Activated naive CD4-positive, alpha-beta T cell treated with anti-CD3 and anti-CD28 coated beads for 36 hours (primary cell): Measurements from ENCODE around the gene VWA2. TPM values are rescaled to one million over a fixed set of nuclear protein-coding genes. Genes with fewer than 3 reads are reported as not detected.

Experiments used
- CTCF ChIA-PET: fragments of 350-600 bp; sonication (Branson Sonifier 250); formaldehyde crosslinking; loops from one replicate; lab custom pipeline; 2021; ENCODE audit warnings: antibody characterized with exemption; lab: Charles Lee
- DNase-seq: peaks from one replicate; pipeline ENCODE4 v3.0.0-alpha.2; 2020
- H3K27ac Mint-ChIP-seq: one replicate; pipeline ENCODE4 v1.8.0; 2021; ENCODE audit warnings: mild to moderate bottlenecking, mixed read lengths
- H3K27me3 Mint-ChIP-seq: one replicate; pipeline ENCODE4 v1.8.0; 2021; ENCODE audit warnings: low read depth, mixed read lengths
- H3K36me3 Mint-ChIP-seq: one replicate; pipeline ENCODE4 v1.8.0; 2021; ENCODE audit warnings: low read depth, mixed read lengths
- H3K4me1 Mint-ChIP-seq: one replicate; pipeline ENCODE4 v1.8.0; 2021; ENCODE audit warnings: low read depth, mixed read lengths
- H3K4me3 Mint-ChIP-seq: one replicate; pipeline ENCODE4 v1.8.0; 2021; ENCODE audit warnings: mild to moderate bottlenecking, moderate library complexity, mixed read lengths
- H3K9me3 Mint-ChIP-seq: one replicate; pipeline ENCODE4 v1.8.0; 2021; ENCODE audit warnings: mixed read lengths
- intact Hi-C: fragments of 100-400 bp; cut with micrococcal nuclease; formaldehyde crosslinking; loops from one replicate; pipeline ENCODE4 v1.15.1; 2023
- total RNA-seq, 2 experiments: library from RNA; stranded (reverse); gene quantifications; one replicate each; pipeline ENCODE4 v1.2.3, GENCODE V29; 2021

The VWA2 gene
- total RNA-seq, 2 experiments from 2014 or later, result not detected

GRCh38 chr10:114291076-114291475 lies 52.0 kb downstream of the VWA2 start:
- H3K4me1 Mint-ChIP-seq, result no peaks in the 10 kb centered on the region
- no peak overlapping the region for H3K4me3 Mint-ChIP-seq
- H3K9me3 Mint-ChIP-seq, result peaks cover 18% of the 10 kb centered on the region
- no peak for DNase-seq
- H3K27ac Mint-ChIP-seq, result no peak overlapping the region
- intact Hi-C loops, result no loop called here
- no peaks in the 10 kb centered on the region for H3K27me3 Mint-ChIP-seq
- H3K36me3 Mint-ChIP-seq, result peaks cover 12% of the 10 kb centered on the region
- CTCF ChIA-PET, result interaction anchor here (2.6 kb wide), 1 partner anchor 13 kb away, joined by 17 read pairs; no protein-coding TSS in a partner anchor

- H3K9me3 Mint-ChIP-seq, result peaks cover 20% of the 10 kb centered on the region
Observed at GRCh38 chr10:114291516-114291915, 52.5 kb downstream of the VWA2 start.

GRCh38 chr10:114293075-114293474 lies 54.0 kb downstream of the VWA2 start:
- Mint-ChIP-seq H3K27ac (no peak overlapping the region), H3K9me3 (peaks cover 20% of the 10 kb centered on the region), H3K27me3 (no peaks in the 10 kb centered on the region), H3K4me3 (no peak overlapping the region), H3K4me1 (no peaks in the 10 kb centered on the region), H3K36me3 (peaks cover 26% of the 10 kb centered on the region)
- CTCF ChIA-PET, result interaction anchor here (1.2 kb wide), 1 partner anchor 11 kb away, joined by 4 read pairs; no protein-coding TSS in a partner anchor
- no peak for DNase-seq
- intact Hi-C loops, result no loop called here

More at GRCh38 chr10:114291516-114291915, 52.5 kb downstream of the VWA2 start:
- H3K27me3 Mint-ChIP-seq, result no peaks in the 10 kb centered on the region
- CTCF ChIA-PET, result interaction anchor here (2.6 kb wide), 1 partner anchor 12 kb away, joined by 17 read pairs; no protein-coding TSS in a partner anchor
- no peak overlapping the region for H3K27ac Mint-ChIP-seq
- H3K4me3 Mint-ChIP-seq, result no peak overlapping the region
- intact Hi-C loops, result no loop called here
- peaks cover 16% of the 10 kb centered on the region for H3K36me3 Mint-ChIP-seq
- H3K4me1 Mint-ChIP-seq, result no peaks in the 10 kb centered on the region
- DNase-seq, result no peak

- Mint-ChIP-seq H3K27me3 (no peaks in the 10 kb centered on the region), H3K4me1 (no peaks in the 10 kb centered on the region), H3K36me3 (peaks cover 26% of the 10 kb centered on the region), H3K4me3 (no peak overlapping the region), H3K27ac (no peak overlapping the region), H3K9me3 (peaks cover 20% of the 10 kb centered on the region)
- CTCF ChIA-PET, result no interaction called here
- no peak for DNase-seq
- intact Hi-C loops, result no loop called here
Observed at GRCh38 chr10:114294549-114294948, 55.5 kb downstream of the VWA2 start.

- no peak overlapping the region for H3K27ac Mint-ChIP-seq
- no peak overlapping the region for H3K4me3 Mint-ChIP-seq
- intact Hi-C loops, result no loop called here
- H3K36me3 Mint-ChIP-seq, result peaks cover 26% of the 10 kb centered on the region
- no peaks in the 10 kb centered on the region for H3K4me1 Mint-ChIP-seq
- CTCF ChIA-PET, result no interaction called here
- peaks cover 20% of the 10 kb centered on the region for H3K9me3 Mint-ChIP-seq
- no peak for DNase-seq
- H3K27me3 Mint-ChIP-seq, result no peaks in the 10 kb centered on the region
Observed at GRCh38 chr10:114295393-114295792, 56.3 kb downstream of the VWA2 start.

DNA sequence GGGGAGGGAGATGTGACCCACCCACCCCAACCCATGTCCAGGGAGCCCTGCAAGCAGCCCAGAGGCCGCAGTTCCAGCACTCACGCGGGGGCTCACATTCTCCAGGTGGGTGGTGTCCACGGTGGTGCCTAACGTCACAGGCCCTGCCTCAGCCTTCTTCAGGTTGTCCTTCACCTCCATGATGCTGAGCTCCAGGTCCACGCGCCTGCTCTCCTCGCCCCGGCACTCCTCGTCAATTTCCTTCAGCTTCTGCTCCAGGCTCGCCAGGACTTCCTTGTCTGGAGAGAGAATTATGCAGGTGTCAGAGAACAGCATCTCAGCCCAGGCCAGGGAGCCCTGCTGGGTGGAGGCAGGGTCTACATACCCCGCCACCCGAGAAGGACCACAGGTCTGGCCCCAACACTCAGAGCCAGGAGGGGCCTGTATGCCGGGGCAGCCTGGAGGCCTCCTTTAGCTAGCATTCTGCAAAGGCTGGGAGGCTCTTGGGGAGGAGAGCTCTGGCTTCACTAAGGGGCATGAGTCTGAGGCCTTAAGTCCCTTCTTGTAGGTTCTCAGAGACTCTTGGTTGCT lies 58.2 kb downstream of the VWA2 start:
- Mint-ChIP-seq H3K9me3 (peaks cover 20% of the 10 kb centered on the region), H3K27me3 (no peaks in the 10 kb centered on the region), H3K36me3 (peaks cover 26% of the 10 kb centered on the region), H3K27ac (no peak overlapping the region), H3K4me3 (no peak overlapping the region), H3K4me1 (no peaks in the 10 kb centered on the region)
- CTCF ChIA-PET, result no interaction called here
- no peak for DNase-seq
- intact Hi-C loops, result no loop called here

- H3K36me3 Mint-ChIP-seq, result peaks cover 21% of the 10 kb centered on the region
- DNase-seq, result no peak
- H3K27me3 Mint-ChIP-seq, result no peaks in the 10 kb centered on the region
- intact Hi-C loops, result no loop called here
- H3K9me3 Mint-ChIP-seq, result peaks cover 12% of the 10 kb centered on the region
- H3K4me3 Mint-ChIP-seq, result no peak overlapping the region
- CTCF ChIA-PET, result interaction anchor here (1.8 kb wide), 1 partner anchor 251 kb away, joined by 4 read pairs; no protein-coding TSS in a partner anchor
- peaks cover 3% of the 10 kb centered on the region for H3K4me1 Mint-ChIP-seq
- H3K27ac Mint-ChIP-seq, result no peak overlapping the region
Observed at GRCh38 chr10:114300036-114300645, 61.1 kb downstream of the VWA2 start.

- CTCF ChIA-PET, result interaction anchor here (1.8 kb wide), 1 partner anchor 250 kb away, joined by 4 read pairs; no protein-coding TSS in a partner anchor
- Mint-ChIP-seq H3K9me3 (peaks cover 1% of the 10 kb centered on the region), H3K4me1 (peaks cover 3% of the 10 kb centered on the region), H3K27me3 (no peaks in the 10 kb centered on the region), H3K4me3 (no peak overlapping the region), H3K36me3 (peaks cover 13% of the 10 kb centered on the region), H3K27ac (no peak overlapping the region)
- intact Hi-C loops, result no loop called here
- no peak for DNase-seq
Observed at GRCh38 chr10:114301177-114301576, 62.1 kb downstream of the VWA2 start.

- H3K36me3 Mint-ChIP-seq, result peaks cover 4% of the 10 kb centered on the region
- intact Hi-C loops, result no loop called here
Observed at GRCh38 chr10:114301951-114302710, 63.1 kb downstream of the VWA2 start.

DNA sequence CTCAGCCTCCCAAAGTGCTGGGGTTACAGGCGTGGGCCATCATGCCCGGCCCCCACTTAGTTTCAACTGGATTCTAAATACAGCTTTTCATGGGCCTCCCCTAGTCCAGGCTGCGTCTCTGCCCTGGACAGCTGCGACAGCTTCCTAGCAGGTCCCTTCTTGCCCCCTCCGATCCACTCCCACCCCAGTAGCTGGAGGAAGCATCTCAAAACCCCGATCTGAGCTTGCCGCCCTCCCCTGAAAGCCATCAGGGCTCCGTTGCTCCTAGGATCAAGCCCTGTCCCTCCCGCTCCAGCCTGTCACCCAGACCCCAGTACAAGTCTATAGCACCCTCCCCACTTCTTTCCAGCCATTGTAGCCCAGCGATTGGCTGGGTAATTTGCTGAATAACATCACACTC lies 64.5 kb downstream of the VWA2 start:
- intact Hi-C loops, result no loop called here
- Mint-ChIP-seq H3K4me3 (no peak overlapping the region), H3K9me3 (no peaks in the 10 kb centered on the region), H3K27ac (no peak overlapping the region), H3K27me3 (no peaks in the 10 kb centered on the region), H3K4me1 (peaks cover 3% of the 10 kb centered on the region), H3K36me3 (no peaks in the 10 kb centered on the region)
- CTCF ChIA-PET, result interaction anchor here (0.5 to 2.6 kb wide), 61 partner anchors 9 to 827 kb away, joined by 3 to 62 read pairs (median 5); partner anchors contain the start of gene FHIP2A
- DNase-seq, result no peak

More at GRCh38 chr10:114301951-114302710, 63.1 kb downstream of the VWA2 start:
- H3K4me1 Mint-ChIP-seq, result peaks cover 3% of the 10 kb centered on the region
- no peak for DNase-seq
- H3K4me3 Mint-ChIP-seq, result no peak overlapping the region
- no peaks in the 10 kb centered on the region for H3K9me3 Mint-ChIP-seq
- no peaks in the 10 kb centered on the region for H3K27me3 Mint-ChIP-seq
- no peak overlapping the region for H3K27ac Mint-ChIP-seq
- CTCF ChIA-PET, result interaction anchor here (0.7 to 2.6 kb wide), 5 partner anchors 10 to 701 kb away, joined by 3 to 62 read pairs (median 5); no protein-coding TSS in a partner anchor

GRCh38 chr10:114304017-114304570 lies 65.0 kb downstream of the VWA2 start:
- H3K27ac Mint-ChIP-seq, result no peak overlapping the region
- intact Hi-C loops, result loop anchor here (1.0 kb wide), 11 partner anchors 130 to 825 kb away; partner anchors contain the start of genes CCDC186 and FHIP2A
- H3K4me1 Mint-ChIP-seq, result peaks cover 3% of the 10 kb centered on the region
- CTCF ChIA-PET, result interaction anchor here (0.5 to 2.6 kb wide), 70 partner anchors 8 to 826 kb away, joined by 3 to 62 read pairs (median 5); partner anchors contain the start of gene FHIP2A
- DNase-seq, result peak; percentile 90
- H3K27me3 Mint-ChIP-seq, result no peaks in the 10 kb centered on the region
- H3K4me3 Mint-ChIP-seq, result peak overlapping the region; percentile 81
- no peaks in the 10 kb centered on the region for H3K9me3 Mint-ChIP-seq
- no peaks in the 10 kb centered on the region for H3K36me3 Mint-ChIP-seq
